ENCODE data around the gene LYZL2. TPM values are rescaled to one million over a fixed set of nuclear protein-coding genes. Genes with fewer than 3 reads are reported as not detected.
"Not testable (repeated sequence)": the region's sequence is repeated elsewhere in the genome, so short reads cannot be mapped to it uniquely, and the experiment has no call there.

LYZL2 gene
- polyA plus RNA-seq (2013) = not detected in 2 replicates

GRCh38 chr10:30629653-30630052 lies at the start of gene LYZL2:
Gene LYZL2 (minus strand): TSS chr10:30629753. CDS start chr10:30626915, 2,838 bp downstream.
- H4K91ac ChIP-seq (ENCODE audit: low read depth, low read length) = no peak within 1 kb of the TSS
- H3K36me3 ChIP-seq (ENCODE audit: control insufficient read depth in 1 of 2, insufficient read depth in 2 of 2, low read length in 2 of 2) = no peaks in the 10 kb centered on the region
- no CpG with 5 or more reads among the region's 6 CpGs for WGBS (ENCODE audit: extremely low coverage, insufficient coverage, insufficient read length)
- no peak within 1 kb of the TSS for H4K8ac ChIP-seq (ENCODE audit: low read depth, low read length)
- no peak within 1 kb of the TSS for H3K14ac ChIP-seq (ENCODE audit: low read length)
- H3K4me2 ChIP-seq (ENCODE audit: low read length) = no peak within 1 kb of the TSS
- H3K27ac ChIP-seq (ENCODE audit: low read depth, low read length) = no peak within 1 kb of the TSS
- no peaks in the 10 kb centered on the region for H3K4me1 ChIP-seq (ENCODE audit: control insufficient read depth in 1 of 2, insufficient read depth in 2 of 2, low read length in 2 of 2)
- H2AK5ac ChIP-seq (ENCODE audit: low read length) = no peak within 1 kb of the TSS
- H3K23ac ChIP-seq (ENCODE audit: low read length) = no peak within 1 kb of the TSS
- H3K79me1 ChIP-seq (ENCODE audit: low read length) = no peaks in the 10 kb centered on the region
- no peaks in the 10 kb centered on the region for H3K27me3 ChIP-seq (ENCODE audit: insufficient read depth, low read length)
- no peak for DNase-seq
- no peak within 1 kb of the TSS for H3K4ac ChIP-seq (ENCODE audit: low read depth, low read length)
- H3K9me3 ChIP-seq (ENCODE audit: insufficient read depth, low read depth, low read length) = no peaks in the 10 kb centered on the region
- H3K18ac ChIP-seq (ENCODE audit: low read length) = no peak within 1 kb of the TSS
- no peak within 1 kb of the TSS for H2BK120ac ChIP-seq (ENCODE audit: insufficient read depth, low read length, poor library complexity)
- no peak within 1 kb of the TSS for H4K12ac ChIP-seq (ENCODE audit: low read depth, low read length)
- H2BK5ac ChIP-seq (ENCODE audit: low read depth, low read length, poor library complexity) = no peak within 1 kb of the TSS
- no peak within 1 kb of the TSS for H2AFZ ChIP-seq (ENCODE audit: insufficient read depth, low read length, poor library complexity)
- no peak within 1 kb of the TSS for H2BK12ac ChIP-seq (ENCODE audit: low read length)
- H3K79me2 ChIP-seq (ENCODE audit: control insufficient read depth, insufficient read depth, low read length, poor library complexity) = no peaks in the 10 kb centered on the region
- H3K9ac ChIP-seq (ENCODE audit: low read length) = no peak within 1 kb of the TSS
- no peak within 1 kb of the TSS for H3K4me3 ChIP-seq (ENCODE audit: low read depth, low read length)

- H3K36me3 ChIP-seq (ENCODE audit: control insufficient read depth in 1 of 2, insufficient read depth in 2 of 2, low read length in 2 of 2); H2BK120ac ChIP-seq (ENCODE audit: insufficient read depth, low read length, poor library complexity); H3K4ac ChIP-seq (ENCODE audit: low read depth, low read length); H3K18ac ChIP-seq (ENCODE audit: low read length); H3K79me2 ChIP-seq (ENCODE audit: control insufficient read depth, insufficient read depth, low read length, poor library complexity); DNase-seq; H3K79me1 ChIP-seq (ENCODE audit: low read length); H4K91ac ChIP-seq (ENCODE audit: low read depth, low read length); H3K27me3 ChIP-seq (ENCODE audit: insufficient read depth, low read length); H3K27ac ChIP-seq (ENCODE audit: low read depth, low read length); H3K9ac ChIP-seq (ENCODE audit: low read length); H4K12ac ChIP-seq (ENCODE audit: low read depth, low read length); H4K8ac ChIP-seq (ENCODE audit: low read depth, low read length); H2AFZ ChIP-seq (ENCODE audit: insufficient read depth, low read length, poor library complexity); H3K4me2 ChIP-seq (ENCODE audit: low read length); H3K14ac ChIP-seq (ENCODE audit: low read length); H3K23ac ChIP-seq (ENCODE audit: low read length); H3K4me3 ChIP-seq (ENCODE audit: low read depth, low read length); H3K4me1 ChIP-seq (ENCODE audit: control insufficient read depth in 1 of 2, insufficient read depth in 2 of 2, low read length in 2 of 2); H2BK12ac ChIP-seq (ENCODE audit: low read length); H2BK5ac ChIP-seq (ENCODE audit: low read depth, low read length, poor library complexity); H2AK5ac ChIP-seq (ENCODE audit: low read length); H3K9me3 ChIP-seq (ENCODE audit: insufficient read depth, low read depth, low read length): not testable (repeated sequence)
- WGBS (ENCODE audit: extremely low coverage, insufficient coverage, insufficient read length) = no CpG with 5 or more reads among the region's 7 CpGs
Measured at GRCh38 chr10:30677616-30678015, 48.1 kb upstream of the LYZL2 start.

GRCh38 chr10:30677146-30677545 lies 47.6 kb upstream of the LYZL2 start:
- H4K8ac ChIP-seq (ENCODE audit: low read depth, low read length); H3K9me3 ChIP-seq (ENCODE audit: insufficient read depth, low read depth, low read length); H3K18ac ChIP-seq (ENCODE audit: low read length); H3K4ac ChIP-seq (ENCODE audit: low read depth, low read length); H3K14ac ChIP-seq (ENCODE audit: low read length); H3K79me2 ChIP-seq (ENCODE audit: control insufficient read depth, insufficient read depth, low read length, poor library complexity); H3K23ac ChIP-seq (ENCODE audit: low read length); H4K12ac ChIP-seq (ENCODE audit: low read depth, low read length); DNase-seq; H3K27me3 ChIP-seq (ENCODE audit: insufficient read depth, low read length); H3K4me3 ChIP-seq (ENCODE audit: low read depth, low read length); H2BK12ac ChIP-seq (ENCODE audit: low read length); H3K4me1 ChIP-seq (ENCODE audit: control insufficient read depth in 1 of 2, insufficient read depth in 2 of 2, low read length in 2 of 2); H3K9ac ChIP-seq (ENCODE audit: low read length); H3K27ac ChIP-seq (ENCODE audit: low read depth, low read length); H2BK5ac ChIP-seq (ENCODE audit: low read depth, low read length, poor library complexity); H2AFZ ChIP-seq (ENCODE audit: insufficient read depth, low read length, poor library complexity); H3K4me2 ChIP-seq (ENCODE audit: low read length); H4K91ac ChIP-seq (ENCODE audit: low read depth, low read length); H3K79me1 ChIP-seq (ENCODE audit: low read length); H3K36me3 ChIP-seq (ENCODE audit: control insufficient read depth in 1 of 2, insufficient read depth in 2 of 2, low read length in 2 of 2); H2BK120ac ChIP-seq (ENCODE audit: insufficient read depth, low read length, poor library complexity); H2AK5ac ChIP-seq (ENCODE audit: low read length): not testable (repeated sequence)
- WGBS (ENCODE audit: extremely low coverage, insufficient coverage, insufficient read length) = no CpG with 5 or more reads among the region's 3 CpGs

- no peak overlapping the region for H3K23ac ChIP-seq (ENCODE audit: low read length)
- no peak for DNase-seq
- H2BK120ac ChIP-seq (ENCODE audit: insufficient read depth, low read length, poor library complexity) = no peak overlapping the region
- H4K91ac ChIP-seq (ENCODE audit: low read depth, low read length) = no peak overlapping the region
- H4K12ac ChIP-seq (ENCODE audit: low read depth, low read length) = no peak overlapping the region
- H3K9ac ChIP-seq (ENCODE audit: low read length) = no peak overlapping the region
- no peak overlapping the region for H4K8ac ChIP-seq (ENCODE audit: low read depth, low read length)
- no peak overlapping the region for H3K4me3 ChIP-seq (ENCODE audit: low read depth, low read length)
- no peak overlapping the region for H3K27ac ChIP-seq (ENCODE audit: low read depth, low read length)
- H2BK5ac ChIP-seq (ENCODE audit: low read depth, low read length, poor library complexity) = no peak overlapping the region
- H3K9me3 ChIP-seq (ENCODE audit: insufficient read depth, low read depth, low read length) = no peaks in the 10 kb centered on the region
- no peaks in the 10 kb centered on the region for H3K79me2 ChIP-seq (ENCODE audit: control insufficient read depth, insufficient read depth, low read length, poor library complexity)
- no peak overlapping the region for H3K4me2 ChIP-seq (ENCODE audit: low read length)
- H3K4ac ChIP-seq (ENCODE audit: low read depth, low read length) = no peak overlapping the region
- WGBS (ENCODE audit: extremely low coverage, insufficient coverage, insufficient read length) = no CpG with 5 or more reads among the region's 13 CpGs
- no peak overlapping the region for H2AFZ ChIP-seq (ENCODE audit: insufficient read depth, low read length, poor library complexity)
- no peaks in the 10 kb centered on the region for H3K4me1 ChIP-seq (ENCODE audit: control insufficient read depth in 1 of 2, insufficient read depth in 2 of 2, low read length in 2 of 2)
- no peak overlapping the region for H3K14ac ChIP-seq (ENCODE audit: low read length)
- no peak overlapping the region for H3K18ac ChIP-seq (ENCODE audit: low read length)
- no peaks in the 10 kb centered on the region for H3K79me1 ChIP-seq (ENCODE audit: low read length)
- no peak overlapping the region for H2BK12ac ChIP-seq (ENCODE audit: low read length)
- H3K27me3 ChIP-seq (ENCODE audit: insufficient read depth, low read length) = no peaks in the 10 kb centered on the region
- H2AK5ac ChIP-seq (ENCODE audit: low read length) = no peak overlapping the region
- no peaks in the 10 kb centered on the region for H3K36me3 ChIP-seq (ENCODE audit: control insufficient read depth in 1 of 2, insufficient read depth in 2 of 2, low read length in 2 of 2)
Measured at GRCh38 chr10:30675791-30676718, 46.5 kb upstream of the LYZL2 start.
